Measurements from ENCODE around the gene CHD5.
"Not testable (repeated sequence)": the region's sequence is repeated elsewhere in the genome, so short reads cannot be mapped to it uniquely, and the experiment has no call there.

CHD5 gene

DNA sequence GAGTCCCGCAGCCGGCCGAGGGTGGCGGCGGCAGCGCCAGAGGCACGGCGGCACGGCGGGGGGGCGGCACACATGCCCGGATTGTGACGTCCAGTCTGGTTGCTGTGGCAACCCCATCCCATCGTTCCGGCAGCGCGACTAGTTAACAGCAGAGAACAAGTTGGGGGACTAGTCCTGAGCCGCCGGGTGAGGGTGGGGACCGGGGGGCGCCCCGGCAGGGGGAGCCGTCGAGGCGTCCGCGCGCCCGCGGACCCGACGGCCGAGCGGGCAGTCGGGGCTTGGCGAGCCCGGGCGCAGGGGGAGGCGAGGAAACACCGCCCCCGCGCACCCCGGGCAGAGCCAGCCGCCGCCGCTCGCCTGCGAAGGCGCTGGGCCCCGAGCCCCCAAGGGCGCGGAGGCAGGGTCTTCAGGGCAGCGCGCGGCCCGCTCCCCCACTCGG lies at the start of gene CHD5:
TSS of gene CHD5 (minus strand) at position 54 of the 439 bp plus-strand sequence. CDS start 298 bp downstream, outside the sequence.
- no peak for DNase-seq

DNA sequence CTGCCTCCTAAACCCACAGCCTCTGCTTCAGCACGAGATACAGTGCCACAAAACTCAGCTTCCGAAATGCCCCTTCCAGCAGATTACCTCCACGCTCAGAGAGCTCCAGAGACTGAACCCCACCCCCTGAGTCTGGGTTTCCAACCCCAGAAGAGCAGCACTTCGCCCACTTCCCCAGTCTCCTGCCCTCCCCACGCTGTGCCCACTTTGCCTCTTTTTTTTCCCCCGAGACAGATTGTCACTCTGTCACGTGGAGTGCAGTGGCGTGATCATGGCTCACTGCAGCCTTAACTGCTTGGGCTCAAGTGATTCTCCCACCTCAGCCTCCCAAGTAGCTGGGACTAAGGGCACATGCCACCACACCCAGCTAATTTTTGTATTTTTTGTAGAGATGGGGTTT lies 45.5 kb upstream of the CHD5 start:
- DNase-seq: no peak

DNA sequence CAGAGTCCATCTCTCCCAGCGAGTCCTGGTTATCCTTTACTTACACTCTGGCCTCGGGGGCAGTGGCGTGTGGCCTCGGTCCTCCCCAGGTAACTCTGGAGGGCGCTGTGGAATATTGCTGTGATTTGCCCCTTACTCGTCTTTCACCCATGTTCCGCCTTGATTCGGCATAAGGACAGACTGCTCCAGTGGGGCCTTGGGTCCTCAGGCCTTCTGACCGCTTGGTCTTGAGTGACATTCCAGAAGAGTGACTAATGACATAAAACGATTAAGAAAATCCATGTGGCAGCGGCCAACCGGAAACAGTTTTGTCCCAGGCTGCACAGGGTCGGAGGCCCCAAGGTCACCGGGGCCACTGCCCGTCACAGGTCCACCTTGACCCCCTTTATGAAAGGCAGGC lies 44.6 kb upstream of the CHD5 start:
- DNase-seq: no peak

DNA sequence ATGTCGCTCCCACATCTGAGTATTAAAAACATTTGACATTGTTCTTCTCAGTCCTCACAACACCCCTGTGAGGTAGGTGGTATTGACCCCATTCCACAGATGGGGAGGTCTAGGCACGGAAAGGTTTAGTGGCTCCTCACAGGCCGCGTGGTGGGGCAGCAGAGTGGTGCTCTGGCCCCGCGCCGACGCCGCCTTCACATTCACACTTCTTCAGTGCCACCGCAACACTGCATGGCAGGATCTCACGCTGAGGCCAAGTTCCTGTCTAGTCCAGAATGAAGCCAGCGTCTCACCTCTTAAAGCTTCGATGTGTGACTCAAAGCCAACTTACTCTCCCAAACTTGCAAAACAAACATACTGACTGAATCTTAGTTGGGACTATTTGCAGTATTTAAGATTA lies 43.5 kb upstream of the CHD5 start:
- DNase-seq: no peak

DNA sequence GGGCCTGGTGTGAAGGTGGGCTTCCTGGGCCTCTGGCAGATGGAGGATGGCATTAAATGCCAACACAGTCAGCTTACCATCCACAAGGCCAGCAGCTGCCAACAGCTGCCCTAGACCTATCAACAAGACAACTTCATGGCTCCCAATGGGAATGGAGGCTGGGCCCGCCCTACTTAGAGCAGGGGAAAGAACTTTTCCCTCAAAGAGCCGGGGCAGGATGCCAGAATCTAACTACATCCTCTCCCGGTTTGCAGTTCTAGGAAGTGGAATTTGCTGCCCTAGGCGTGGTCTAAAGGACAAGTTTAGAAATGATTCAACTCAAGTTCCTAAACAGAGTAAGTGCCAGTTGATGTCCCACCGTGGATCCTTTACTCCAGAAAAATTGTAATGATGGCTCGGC lies 42.5 kb upstream of the CHD5 start:
- DNase-seq: no peak

DNA sequence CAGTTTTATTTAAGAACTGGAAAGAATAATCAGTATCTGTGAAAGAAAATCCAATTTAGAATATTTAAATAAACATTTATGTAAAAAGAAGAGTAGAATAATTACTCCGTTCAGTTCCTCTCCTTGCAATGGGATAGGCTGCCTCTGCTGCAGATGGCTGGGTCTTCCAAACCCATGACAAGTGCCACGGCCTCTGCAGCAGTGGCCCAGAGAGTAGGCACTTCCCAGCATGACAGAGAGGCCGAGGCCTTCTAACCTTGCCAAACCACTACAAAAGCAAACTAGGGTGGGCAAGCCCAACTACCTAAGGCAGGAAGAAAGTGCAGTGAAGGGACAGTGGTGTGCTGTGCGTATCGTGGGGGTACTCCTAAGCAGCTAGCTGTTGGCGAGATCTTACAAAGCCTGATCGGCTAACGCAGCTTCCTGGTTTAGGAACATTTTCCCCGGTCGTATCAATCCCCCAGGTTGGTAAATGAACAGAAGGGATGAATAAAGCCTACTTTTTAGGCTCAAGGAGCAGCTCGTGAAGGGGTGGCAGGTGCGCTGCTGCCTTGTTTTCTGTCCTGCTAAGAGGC lies 41.2 kb upstream of the CHD5 start:
- peak; percentile 14 for DNase-seq

DNA sequence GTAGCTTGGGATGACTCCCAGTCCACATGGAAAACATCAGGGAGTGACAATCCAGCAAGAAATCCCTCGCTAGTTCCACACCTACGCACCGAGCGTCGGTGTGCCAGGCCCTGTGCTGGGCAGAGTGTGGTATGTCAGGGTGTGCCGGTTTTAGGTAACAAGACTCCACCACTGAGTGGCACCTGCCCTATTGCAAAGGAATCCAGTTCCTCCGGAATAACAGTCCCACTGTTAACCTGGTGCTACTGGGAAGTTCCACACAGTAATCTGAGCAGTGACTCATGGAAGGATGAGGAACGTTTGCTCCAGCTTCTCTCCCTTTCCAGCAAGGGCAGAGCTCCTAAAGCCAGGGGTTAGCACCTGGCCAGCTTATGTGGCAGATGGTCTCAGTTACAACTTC lies 40.1 kb upstream of the CHD5 start:
- no peak for DNase-seq

DNA sequence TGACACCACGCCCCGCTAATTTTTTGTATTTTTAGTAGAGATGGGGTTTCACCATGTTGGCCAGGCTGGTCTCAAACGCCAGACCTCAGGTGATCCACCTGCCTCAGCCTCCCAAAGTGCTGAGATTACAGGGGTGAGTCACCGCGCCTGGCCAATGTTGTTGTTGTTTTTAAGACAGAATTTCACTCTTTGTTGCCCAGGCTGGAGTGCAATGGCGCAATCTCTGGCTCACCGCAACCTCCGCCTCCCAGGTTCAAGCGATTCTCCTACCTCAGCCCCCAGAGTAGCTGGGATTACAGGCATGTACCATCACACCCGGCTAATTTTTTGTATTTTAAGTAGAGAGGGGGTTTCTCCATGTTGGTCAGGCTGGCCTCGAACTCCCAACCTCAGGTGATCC lies 39.5 kb upstream of the CHD5 start:
- DNase-seq: not testable (repeated sequence)

DNA sequence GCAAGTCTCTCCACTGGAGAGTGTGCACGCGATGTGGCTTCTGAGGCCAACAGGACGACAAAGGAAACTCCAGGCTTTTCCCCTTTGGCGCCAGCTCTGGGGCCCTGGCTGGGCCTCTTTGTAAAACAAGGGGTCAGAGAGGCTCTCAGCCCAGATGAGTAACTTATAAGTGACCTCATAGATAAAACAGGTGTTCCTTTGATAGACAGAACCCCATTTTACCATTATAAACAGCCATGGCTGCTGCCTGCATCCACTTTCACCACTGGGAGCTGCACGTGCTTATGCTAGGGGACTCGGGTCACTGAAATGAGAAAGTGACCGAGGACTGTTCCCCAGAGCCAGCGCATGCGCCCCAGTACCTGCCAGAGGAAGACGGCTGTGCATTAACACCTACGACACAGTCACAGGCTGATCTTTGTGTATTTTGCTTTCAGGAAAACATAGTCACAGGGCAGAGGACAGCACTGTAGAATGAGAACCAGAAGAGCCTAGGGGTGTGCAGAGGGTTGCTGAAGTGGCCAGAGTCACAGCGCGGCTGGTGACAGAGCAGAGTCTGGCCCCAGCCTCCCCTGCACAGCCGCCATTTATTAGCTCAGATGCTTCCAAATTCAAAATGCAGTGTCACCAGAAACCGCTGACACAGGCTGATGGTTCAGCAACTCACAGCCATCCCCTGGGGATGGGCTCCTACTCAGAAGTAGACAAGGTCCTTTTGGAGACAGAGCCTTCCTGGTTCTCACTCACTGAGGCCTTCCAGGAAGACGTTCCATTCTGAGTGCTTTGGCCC lies 38.4 kb upstream of the CHD5 start:
- peak; percentile 18 for DNase-seq

DNA sequence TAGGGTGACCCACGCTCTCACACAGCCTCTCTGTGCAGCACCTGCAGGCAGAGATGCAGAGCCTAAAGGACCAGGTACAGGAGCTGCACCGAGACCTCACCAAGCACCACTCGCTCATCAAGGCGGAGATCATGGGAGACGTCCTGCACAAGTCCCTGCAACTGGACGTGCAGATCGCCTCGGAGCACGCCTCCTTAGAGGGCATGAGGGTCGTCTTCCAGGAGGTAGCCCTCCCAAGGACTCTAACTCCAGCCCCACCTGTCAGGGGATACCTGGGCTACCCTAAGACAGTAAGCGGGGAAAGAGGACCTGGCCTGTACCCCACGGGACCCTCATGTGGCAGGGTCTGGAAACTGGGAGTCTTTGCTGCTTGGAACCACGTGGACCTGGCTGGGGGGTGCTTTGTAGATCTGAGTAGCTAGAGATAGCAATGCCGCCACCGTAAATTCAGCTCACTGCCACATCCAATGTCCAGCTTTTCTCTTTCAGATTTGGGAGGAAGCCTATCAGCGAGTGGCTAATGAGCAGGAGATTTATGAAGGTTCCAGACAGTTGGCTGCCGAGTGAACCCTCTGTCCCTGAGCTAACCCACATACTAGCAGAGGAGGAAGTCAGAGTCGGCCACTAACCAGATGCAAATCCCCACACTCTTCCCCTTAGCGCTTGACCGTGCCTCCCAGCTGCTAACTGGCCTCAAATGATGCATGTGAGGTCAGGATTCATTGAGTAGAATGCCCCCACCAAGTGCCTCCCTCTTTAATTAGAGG lies 32.3 kb upstream of the CHD5 start:
- no peak for DNase-seq

DNA sequence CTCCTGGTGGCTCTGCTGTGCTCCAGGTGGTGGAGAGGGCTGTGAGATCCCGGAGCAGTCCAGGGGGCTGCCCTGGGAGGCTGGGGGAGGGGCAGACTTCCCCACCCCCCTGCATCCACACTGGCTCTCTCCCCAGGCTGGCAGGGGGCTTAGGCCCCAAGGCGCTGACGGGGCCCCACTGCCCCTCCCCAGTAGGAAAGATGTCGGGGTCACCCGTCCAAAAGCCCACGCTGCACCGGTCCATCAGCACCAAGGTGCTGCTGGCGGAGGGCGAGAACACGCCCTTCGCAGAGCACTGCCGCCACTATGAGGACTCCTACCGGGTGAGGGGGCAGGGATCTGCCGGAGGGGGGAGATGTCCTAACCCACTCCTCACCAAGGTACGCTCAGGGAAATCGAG lies 31.6 kb upstream of the CHD5 start:
- DNase-seq: no peak

DNA sequence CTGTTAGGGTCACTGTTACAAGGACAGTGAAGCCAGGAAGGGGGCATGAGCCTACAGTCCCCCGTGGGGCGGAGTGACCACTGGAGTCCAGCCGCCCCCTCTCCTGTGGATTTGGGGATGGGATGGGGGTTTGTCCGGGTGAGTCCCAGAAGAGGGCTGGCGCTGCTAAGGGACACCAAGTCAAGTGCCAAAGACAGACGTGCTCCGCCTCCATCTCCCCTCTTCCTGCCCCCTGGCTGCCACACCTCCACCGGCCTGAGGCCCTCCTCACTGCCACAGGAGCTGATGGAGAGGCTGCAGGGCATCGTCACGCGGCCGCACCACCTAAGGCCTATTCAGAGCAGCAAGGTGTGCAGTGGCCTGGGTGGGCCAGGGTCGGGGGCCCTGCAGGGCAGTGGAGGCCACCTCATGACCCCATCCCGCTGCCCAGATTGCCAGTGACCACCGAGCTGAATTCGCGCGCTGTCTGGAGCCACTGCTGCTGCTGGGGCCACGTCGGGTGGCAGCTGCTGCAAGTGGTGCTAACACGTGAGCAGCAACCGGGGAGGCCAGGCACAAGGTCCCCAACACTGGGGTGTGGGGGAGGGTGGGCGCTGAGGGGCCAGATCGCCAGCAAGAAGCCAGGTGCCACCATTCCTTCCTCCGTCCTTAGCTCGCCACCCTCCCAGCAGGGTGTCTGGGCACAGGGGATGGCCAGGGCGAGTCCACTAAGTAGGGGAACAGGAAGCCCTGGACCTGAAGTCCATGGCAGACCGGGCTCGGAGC lies 30.7 kb upstream of the CHD5 start:
- DNase-seq: no peak

DNA sequence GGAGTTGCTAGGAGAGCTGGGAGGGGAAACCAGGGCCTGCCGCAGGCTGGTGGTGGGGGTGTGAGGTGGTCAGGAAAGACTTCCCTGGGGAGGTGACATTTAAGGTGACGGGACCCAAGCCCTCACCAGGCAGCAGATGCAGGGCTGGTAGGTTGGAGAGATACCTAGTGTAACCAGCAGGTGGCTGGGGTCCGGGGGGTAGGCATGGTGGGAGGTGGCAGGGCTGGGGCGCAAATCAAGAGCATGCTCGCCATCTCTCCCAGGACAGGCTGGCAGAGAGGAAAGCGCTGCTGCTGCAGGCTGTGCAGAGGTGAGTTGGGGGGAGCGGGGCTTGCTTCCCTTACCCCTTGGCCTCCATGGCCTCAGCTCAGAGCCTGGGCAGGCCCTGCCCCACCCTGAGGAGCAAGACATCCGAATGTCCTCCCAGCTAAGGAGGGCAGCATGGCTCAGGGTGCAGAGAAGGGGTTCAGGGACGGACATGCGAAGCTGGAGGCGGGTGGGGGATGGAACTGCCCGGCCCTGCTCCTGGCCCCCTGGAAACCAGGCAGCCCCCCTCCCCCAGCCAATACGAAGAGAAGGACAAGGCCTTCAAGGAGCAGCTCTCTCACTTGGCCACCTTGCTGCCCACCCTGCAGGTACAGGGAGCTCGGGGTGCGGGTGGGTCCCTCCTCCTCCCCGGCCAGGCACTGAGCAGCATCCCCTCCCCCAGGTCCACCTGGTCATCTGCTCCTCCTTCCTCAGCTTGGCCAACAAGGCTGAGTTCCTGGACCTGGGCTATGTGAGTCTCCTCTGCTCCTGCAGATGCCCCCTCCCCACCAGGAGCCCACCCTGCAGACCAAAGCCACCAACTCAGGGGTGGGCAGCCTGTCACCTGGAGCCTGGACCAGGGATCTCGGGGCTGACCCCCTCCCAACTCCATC lies 29.8 kb upstream of the CHD5 start:
- DNase-seq: no peak

DNA sequence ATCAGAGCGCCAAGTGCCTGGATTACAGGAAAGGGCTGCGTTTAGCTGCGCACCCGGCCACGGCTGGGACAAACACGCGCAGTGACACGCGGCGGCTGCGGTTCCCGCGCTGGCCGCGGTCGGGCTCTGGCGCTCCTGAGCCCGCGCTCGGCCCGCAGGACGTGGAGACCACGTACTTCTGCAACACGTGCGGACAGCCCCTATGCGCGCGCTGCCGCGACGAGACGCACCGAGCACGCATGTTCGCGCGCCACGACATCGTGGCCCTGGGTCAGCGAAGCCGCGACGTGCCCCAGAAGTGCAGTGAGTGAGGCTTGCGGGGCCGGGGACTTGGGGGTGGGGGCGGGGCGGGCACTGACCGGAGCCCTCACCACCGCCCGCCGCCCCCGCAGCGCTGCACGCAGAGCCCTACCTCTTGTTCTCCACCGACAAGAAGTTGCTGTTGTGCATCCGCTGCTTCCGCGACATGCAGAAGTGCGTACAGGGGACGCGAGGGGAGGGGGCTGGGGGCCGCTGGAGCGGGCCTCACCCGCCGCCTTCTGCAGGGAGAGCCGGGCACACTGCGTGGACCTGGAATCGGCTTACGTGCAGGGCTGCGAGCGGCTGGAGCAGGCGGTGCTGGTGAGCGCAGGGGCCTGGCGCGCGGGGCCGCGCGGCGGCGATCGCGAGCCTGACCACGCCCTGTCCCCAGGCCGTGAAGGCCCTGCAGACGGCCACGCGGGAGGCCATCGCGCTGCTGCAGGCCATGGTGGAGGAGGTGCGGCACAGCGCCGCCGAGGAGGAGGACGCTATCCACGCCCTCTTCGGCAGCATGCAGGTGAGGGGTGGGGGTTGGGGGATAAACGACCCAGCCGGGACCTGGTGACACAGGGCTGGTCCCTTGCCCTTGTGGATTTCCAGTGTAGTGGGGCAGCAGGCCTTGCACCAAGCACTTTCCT lies 28.9 kb upstream of the CHD5 start:
- DNase-seq: no peak

DNA sequence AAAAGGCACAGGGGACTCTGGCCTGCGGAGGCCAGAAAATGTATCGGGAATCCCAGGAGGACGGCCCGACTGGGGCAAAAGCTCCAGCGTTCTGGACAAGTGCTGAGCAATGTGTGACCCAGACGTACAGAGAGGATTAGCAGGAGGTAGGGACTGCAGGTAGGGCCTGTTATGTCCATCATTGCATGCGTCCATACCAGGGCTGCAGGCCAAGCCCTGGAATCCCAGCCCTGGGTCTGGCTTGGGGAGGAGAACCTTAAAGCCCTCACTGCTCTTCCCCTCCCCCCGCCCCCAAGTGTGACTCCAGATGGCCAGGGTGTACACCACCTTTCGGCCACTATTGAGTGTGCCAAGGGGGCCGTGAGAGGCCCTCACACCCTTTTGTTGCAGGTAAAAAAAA lies 27.8 kb upstream of the CHD5 start:
- no peak for DNase-seq

DNA sequence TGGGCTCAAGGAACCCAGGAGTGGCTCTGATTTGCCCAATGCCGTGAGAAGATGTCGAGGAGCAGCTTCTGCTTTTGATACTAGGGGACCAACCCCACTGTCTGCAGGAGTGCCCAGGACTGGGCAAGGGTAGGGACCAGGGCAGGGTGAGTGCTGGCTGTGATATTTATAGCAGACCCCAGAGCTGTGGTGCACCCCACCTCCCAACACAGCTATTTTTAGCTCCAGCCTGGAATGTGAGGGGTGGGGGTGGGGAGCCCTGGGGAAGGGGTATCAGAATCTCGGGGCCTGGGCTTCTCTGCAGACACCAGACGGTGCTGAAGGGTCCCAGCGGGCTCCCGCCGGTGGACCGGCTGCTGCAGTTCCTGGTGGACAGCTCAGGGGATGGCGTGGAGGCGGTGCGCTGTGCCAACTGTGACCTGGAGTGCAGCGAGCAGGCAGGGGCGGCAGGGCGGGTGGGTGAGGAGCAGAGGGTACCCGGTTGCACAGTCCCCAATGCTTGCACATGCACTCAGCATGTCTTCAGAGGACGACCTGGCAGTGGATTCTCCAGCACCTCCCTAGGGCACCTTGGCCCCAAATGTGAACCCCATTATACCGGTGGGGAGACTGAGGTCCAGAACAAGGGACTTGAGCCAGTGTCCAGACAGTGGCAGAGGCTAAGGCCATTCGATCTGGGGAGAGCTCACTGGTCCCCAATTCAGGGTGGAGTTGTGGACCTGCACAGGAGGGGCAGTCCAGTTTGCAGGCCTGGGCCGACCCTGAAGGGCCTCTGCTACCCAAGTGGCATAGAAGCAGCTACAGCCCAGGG lies 27.2 kb upstream of the CHD5 start:
- no peak for DNase-seq

DNA sequence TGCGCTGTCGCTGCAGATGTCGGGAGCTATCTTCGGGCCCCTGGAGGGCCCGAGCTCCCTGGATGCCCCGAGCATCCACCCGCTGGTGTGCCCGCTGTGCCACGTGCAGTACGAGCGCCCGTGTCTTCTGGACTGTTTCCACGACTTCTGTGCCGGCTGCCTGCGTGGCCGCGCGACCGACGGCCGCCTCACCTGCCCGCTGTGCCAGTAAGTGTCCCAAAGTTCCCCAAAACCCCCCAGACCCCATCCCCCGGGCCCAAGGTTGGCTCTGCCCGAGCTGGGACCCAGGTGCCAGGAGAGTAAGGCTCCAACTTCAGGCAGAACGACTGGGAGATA lies 26.4 kb upstream of the CHD5 start:
- no peak for DNase-seq

DNA sequence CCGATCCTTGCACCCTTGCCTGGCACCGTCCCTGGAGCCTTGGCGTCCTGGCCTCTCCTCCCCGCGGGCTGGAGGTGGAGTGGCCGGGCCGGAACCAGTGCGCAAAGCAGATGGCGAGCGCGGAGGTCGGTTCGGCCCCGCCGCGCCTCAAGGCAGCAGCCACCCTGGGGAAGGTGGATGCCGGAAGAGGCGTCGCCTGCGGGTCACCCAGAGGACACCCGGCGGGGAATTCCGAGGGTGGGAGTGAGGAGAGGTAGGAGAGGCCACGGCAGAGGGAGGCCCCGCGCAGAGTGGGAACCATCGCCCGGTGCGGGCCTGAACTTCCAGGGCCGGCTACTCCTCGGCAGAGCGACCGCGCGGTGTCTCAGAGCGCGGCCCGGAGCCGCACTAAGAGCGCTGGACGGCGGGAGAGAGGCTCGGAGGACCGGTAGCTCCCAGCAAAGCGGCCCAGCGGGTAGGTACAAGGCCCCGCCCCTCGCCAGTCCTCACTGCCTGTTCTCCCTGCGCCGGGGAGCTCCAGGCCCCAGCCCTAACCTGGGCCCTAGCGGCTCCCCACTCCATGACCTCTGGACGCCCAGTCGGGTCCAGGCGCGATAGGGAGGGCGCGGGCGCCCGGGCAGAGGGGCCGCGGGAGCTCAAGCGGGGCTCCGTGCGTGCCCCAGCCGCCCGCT lies 25.9 kb upstream of the CHD5 start, which contains the start of gene RNF207:
TSS of gene RNF207 (plus strand) at position 271 of the 671 bp plus-strand sequence. CDS start 417 bp downstream, outside the sequence.
- no peak for DNase-seq

DNA sequence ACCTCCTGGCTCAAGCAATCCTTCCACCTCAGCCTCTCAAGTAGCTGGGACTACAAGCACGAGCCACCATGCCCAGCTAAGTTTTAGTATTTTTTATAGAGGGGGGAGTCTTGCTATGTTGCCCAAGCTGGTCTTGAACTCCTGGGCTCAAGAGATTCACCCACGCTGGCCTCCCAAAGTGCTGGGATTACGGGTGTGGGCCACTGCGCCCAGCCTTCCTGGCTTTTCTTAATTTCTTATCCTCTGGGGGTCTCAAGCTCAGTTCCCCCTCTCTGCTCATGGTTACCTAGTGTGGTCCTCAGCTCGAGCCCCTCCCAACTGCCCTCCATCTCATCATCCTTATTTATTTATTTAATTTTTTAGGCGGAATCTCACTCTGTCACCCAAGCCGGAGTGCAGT lies 22.1 kb upstream of the CHD5 start:
- no peak for DNase-seq

All from DMS153 (cell line).